ENCODE data around the gene TTYH3.

DNA sequence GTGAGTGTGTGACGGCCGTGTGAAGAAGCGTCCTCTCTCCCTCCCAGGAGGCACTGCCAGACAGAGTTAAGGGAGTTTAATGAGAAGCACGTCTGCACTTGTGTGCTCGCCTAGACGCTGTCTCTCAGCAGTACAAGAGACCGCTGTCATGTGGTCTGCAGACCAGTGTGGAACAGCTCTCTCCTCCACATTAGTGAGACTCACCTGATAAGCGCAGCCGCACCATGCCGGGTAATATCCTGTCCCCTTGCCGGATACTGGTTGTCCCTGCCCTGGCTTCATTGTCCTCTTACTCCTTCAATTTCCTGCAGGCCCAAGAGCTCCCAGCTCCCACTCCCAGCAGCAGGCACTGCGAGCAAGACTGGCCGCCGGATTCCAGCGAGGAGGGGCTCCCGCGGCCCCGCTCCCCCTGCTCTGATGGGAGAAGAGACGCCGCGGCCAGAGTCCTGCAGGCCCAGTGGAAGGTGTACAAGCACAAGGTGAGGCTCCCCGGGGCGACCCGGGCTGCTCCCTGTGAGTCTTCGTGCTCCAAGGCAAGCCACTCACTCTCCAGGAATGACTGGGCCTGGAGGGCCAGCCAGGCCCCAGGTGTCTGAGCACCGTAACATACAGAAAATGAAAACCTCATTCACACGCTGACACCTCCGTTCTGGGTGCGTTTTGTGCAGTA is 33.5 kb upstream of the TTYH3 start:
- TF ChIP-seq, protein P1, sequence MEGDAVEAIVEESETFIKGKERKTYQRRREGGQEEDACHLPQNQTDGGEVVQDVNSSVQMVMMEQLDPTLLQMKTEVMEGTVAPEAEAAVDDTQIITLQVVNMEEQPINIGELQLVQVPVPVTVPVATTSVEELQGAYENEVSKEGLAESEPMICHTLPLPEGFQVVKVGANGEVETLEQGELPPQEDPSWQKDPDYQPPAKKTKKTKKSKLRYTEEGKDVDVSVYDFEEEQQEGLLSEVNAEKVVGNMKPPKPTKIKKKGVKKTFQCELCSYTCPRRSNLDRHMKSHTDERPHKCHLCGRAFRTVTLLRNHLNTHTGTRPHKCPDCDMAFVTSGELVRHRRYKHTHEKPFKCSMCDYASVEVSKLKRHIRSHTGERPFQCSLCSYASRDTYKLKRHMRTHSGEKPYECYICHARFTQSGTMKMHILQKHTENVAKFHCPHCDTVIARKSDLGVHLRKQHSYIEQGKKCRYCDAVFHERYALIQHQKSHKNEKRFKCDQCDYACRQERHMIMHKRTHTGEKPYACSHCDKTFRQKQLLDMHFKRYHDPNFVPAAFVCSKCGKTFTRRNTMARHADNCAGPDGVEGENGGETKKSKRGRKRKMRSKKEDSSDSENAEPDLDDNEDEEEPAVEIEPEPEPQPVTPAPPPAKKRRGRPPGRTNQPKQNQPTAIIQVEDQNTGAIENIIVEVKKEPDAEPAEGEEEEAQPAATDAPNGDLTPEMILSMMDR (IDR thresholded peaks at IDR 0.05) = no peak
- no peak for TF ChIP-seq POLR2A (IDR thresholded peaks at IDR 0.05)

Measured in vagina (tissue), 2 donors.